ENCODE data around the gene SHF.

SHF gene

DNA sequence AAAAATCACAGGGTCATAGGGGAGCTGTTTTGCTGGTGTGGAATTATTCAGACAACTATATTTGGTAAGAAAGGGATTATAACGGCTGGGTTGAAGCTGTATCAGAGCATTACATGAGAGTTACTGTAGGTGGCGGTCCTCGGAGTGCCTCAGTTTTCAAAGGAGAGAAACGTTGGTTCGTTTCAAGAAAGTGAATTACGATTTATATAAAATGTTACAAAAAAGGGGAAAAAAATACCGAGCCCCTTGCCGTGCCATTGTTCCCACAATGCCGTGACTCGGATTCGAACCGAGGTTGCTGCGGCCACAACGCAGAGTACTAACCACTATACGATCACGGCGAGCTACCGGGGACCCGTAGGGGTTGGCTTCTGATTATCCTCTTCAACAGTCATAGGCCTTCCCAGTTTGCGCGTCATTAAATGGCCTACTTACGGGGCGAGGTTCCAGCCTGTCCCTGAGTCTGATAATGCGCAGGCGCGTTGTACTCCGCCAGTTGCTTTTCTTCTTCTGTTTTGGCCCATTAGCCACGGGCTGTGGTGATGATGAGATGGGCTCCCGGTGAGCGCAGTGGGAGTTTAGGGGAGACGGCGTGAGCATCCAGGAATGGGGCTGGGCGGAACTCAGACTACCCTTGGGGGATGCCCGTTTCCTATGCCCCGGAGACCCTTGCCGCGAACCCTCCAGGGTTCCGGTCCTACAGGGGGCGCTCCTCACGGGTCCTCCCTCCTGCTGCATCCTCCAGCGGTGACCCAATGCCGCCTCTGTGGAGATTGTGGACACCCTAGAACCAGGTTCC lies 10.8 kb upstream of the SHF start:
- DNase-seq: peak; percentile 99

DNA sequence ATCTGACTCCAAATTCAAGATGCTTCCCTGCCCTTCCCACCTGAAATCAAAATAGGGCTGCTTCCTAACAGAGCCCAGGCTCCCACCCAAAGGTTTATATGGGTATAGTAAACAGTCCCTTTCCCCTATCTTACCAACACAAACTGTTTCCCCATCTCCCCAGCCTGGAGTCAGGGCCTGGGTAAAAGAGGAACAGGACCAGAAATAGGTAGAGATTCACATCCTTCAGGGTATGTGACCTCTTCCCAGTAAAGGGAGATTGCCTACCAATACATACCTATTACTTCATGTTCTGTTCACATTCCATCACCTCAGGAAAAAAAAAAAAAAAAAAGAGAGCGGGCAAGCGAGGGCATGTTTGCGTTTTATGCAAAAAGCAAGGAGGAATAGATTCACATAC lies 9.7 kb upstream of the SHF start:
- DNase-seq: no peak

DNA sequence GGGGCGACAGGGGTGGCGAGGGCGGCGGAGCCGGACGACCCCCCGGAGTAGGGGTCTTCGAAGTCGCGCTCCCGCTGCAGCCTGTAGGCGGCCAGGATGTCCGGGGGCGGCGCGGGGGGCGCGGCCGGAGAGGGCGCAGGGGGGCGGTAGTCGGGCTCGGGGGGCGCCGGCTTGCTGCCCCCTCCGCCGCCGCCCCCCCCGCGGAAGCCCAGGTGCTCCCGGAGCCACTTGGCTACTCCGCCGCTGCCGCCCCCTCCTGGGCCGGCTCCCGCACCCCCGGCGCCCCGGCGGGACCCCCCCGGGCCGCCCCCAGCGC lies 230 bp downstream of the SHF start:
- DNase-seq: no peak

DNA sequence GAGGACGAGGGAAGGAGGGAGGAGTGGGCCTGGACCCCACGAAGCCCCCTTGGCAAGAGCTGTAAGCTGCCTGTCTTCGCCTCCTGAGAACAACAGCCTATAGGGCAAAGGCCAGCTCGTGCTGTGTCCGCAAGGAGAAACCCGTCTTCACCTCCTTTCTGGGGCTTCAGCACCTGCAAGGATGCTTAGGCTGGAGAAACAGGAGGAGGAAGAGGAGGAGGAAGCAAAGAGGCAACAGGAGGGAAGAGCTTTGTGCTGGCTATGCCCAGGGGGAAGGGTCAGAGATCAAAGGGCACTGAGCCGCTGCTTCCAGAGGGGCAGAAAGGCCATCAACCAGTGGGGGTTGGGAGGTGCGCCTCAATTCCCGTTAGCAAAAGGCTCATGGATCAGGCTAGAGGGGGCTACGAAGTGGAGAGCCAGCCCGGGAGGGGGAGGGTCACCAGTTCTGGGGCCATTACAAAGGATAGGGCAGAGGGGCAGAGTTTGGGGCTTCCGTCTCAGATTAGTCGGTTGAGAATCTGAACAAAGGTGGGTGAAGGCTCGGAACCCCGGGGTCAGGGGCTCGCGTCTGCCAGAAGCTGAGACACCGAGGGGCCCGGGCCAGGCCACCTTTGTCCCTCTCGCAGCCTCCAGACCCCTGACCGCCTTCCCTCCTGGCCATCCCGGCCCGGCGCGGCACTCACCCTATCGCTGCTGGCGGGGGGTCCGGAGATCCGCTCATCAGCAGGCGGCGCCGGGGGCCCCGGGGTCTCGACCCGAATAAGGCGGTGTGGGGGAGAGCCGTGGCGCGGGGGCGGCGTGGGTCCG lies 792 bp downstream of the SHF start:
- DNase-seq: no peak

DNA sequence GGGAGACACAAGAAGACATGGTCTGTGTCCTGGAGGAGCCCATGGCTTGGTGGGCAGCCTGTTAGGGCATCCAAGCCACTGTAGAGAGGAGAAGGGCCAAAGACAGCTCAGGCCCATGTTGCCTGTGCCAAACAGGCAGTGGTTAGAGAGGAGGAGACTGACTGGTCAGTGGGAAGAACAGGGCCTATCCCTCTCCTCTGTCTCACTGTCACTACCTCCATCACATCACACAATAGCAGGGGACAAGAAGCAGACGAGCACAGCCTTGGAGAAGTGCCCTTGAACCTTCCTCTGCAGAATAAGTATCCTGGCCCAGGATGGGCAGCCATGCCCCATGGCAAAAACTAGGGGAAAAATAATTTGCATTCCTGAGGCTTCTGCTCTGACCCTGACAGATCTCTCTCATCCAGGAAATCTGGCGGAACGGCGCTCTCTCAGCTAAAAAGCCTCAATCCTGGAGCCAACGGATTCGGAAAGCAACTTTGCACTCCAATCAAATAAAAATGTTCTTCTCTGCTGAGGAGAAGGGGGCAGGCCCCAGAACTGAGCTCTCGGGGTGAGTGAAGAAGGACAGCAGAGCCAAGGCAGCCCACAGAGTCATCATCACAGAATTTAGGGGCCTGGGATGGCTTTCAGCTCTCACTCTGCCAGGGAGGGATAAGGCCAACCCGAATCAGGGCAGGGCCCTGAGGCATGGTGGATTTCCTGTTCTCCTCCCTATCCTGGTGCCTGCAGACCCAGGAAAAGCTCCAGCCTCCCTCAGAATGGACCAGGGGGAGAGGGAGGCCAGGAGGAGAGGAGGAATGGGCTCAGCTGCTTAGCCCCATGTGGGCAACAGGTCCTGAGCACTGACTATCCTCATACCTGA lies 1.6 kb downstream of the SHF start:
- no peak for DNase-seq

DNA sequence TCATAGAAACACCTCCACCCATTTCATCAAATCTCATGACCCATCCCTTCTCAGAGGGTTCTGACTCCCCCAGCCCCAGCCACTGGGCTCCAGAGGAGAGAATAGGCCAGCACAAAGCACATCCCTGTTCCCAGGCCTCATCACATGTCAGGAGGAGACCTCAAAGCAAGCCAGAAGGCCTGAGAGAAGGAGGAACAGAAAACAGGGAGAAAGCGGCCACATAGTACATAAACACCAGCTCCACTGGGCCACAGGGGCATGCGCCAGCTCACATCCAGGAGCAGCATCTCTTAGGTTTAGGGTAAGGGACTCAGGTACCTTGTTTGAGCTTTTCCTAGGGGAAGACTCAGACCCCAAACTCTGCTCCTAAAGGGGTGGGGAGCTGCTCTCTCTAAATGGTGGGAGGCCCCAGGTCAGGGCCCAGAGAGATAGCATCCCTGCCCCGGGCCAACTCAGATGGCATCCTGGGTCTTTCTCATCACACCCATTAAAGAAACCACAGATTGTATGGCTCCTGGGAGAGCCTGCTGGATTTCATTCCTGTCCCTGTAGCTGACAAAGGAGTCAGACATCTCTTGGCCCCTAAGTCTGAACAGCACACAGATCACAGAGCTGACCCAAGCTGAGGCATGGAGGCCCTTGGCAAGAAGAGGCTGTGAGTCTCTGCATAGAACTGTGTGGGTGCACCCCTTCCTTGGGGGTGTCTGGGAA lies 2.5 kb downstream of the SHF start:
- no peak for DNase-seq

DNA sequence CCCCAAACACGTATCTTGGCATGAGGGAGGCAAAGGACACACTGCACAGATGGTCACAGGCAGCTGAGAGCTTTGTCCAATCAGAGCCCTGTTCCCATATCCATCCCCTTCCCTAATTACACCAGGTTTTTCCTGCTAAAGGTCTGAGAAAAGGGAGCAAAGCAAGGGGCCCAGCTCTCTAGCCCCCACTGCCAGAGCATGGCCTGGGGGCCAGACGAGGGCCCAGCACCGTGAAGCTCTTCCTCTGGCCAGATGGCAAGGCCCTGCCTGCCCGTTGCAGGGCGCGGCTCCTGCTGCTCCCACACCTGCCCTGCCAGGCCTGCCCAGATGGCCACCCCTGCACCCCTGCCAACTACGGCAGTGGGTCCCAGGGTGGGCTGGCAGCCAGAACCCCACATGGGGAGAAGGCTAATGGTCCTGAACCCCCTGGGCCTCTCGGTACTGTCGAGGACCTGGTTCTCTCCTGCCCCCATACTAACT lies 3.2 kb downstream of the SHF start:
- DNase-seq: no peak

DNA sequence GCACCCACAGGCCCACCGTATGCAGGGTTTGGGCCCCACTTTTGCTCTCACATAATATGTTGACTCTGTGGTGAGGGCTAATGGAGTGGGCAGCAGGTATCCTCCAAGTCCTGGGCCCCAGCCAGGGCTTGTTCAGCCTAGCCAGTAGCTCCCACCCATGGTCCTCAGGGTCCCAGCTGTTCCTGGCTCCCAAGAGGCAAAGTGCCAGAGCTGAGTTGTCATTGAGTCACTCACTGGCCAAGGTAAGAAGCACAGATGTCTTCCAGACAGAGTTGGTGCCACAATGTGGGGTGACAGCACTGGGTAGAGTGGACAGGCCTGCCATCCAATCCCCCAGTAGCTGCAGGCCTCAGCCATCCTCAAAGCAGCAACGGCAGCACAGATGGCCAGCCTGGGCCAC lies 4.3 kb downstream of the SHF start:
- no peak for DNase-seq

DNA sequence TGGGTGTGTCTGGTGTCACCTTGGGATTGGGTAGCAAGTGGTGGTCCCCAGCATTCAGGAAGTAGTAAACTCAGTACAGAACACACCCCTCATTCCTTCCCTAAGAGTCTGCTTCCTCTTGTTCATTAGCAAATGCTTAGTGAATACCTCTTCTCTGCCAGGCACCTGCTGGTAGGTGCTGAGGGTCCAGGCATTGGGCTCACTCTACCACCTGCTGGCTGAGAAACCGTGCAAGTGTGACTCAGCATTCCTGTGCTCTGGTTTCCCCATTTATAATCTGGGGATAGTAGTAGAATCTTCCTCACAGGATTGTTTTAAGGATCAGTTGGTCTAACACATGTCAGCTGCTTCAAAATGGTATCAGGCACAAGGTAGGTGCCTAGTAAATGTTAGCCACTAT lies 4.8 kb downstream of the SHF start:
- no peak for DNase-seq

DNA sequence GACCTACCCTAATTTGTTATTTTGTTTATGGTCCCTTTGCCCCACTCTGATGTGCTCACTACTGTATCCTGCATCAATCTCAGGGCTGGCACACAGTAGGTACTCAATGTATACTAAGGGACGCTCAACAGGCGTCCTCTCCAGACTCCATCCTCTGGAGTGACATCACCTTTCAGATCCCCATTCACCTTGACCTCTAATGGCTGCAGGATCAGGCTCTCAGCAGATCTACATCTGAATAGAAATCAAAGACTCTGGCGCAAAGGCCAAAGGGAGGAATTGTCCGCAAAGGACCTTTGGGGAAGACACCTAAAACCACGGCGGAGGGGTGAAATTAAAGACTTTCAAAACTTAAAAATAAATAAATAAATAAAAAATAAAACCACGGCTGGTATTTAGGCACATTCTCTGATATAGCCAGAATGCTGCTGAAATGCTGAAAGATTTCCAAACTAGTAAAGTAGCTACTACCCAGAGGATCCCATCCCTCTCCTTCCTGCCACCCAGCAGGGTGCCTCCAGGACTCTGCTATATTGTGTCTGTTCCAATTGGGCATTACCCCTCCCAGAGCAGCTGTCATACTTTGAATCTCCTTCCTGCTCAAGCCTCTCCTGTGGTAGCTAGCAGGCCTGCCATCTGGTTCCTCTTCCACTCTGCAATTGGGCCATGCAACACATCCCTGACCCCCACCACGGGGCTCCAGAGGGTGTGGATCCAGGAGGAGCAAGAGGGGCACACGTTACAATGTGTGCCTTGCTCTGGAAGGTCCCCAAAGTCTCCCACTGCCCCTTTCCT lies 6.1 kb downstream of the SHF start:
- DNase-seq: no peak

DNA sequence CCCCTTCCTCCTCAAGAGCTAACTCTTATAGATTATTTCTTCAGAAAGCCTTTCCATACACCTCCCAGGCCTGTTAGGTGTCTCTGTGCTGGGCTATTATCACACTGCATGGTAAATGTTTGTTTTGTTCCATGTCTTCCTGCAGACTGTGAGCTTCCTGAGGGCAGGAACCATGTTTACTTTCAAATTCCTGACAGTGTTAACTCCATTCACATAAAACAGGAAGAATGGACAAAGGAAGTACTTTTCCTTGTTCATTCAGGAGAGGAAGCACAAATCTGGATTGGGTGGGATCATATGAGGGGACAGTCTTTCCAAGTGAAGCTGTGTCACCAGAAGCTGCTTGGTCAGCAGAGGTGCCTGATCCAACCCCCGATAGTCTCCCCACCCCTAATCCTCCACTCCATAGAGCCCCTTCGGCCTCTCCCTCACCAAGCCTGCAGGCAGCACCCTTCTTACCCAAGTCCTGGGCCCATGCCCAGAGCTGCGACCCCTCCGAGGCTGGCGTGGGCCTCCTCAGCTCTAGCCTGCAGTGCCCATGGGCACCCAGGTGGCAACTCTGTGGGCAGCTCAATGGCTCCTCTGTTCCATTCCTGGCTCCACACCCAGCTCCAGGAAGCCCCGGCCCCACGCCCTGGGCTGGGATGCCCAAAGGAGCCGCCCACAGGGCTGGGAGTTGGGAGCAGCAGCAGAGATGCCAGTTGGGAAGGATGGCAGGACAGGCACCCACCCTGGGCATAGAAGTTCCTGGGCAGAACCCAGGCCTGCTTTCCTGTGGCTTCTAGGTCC lies 6.9 kb downstream of the SHF start:
- DNase-seq: no peak

DNA sequence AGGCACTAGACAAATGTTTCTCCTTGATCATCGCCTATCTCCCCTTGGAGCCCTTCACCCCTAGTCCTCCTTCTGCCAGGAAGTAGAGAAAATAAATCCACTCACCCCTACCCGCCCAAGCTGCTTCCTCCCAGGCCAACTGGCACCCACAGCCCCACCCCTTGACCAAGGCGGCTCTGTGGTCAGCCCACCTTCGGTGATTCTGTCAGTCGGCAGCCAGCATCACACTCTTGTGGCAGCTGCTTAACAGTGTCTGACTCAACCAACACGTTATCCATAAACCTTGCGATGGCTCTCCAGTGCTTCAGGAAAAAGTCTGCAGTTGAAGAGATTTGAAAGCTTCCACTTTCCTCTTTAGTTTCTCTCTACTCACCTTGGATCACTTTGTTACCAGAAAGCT lies 7.6 kb downstream of the SHF start:
- DNase-seq: peak; percentile 22 to 25

DNA sequence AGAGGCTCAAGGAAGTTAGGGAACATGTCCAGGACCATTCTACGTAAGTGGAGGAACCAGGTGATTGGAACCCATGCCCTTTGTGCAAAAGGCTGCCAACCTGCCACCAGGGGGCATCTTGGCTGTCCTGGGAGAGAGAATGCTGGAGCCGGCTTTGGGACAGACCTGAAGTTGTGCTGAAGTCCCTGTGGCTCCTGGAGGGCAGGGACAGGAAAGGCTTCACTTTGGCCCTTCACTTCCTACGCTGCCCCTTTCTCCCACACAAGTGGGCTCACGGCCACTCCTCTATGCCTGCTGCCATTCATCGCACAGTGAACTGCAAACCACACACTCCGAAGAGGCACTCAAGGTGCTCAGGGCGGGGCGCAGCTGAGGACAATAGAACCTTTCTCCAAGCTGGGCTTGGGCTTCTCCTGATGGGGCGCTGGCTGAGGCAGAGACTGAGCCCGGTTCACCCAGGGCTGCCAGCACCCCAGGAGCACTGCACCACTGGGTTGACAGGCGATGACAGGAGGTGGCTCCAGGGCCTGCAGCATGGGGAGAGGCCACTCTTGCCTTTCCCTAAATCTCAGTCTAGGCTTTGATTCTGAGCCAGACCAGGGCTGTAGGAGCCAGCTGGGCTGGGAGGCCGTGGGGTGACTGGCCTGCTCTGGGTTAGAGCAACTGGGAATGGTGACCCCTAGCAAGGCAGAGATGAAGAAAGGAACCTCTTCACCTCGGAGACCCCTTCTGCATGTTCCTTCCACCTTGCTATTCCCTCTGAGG lies 8.4 kb downstream of the SHF start:
- peak; percentile 49 to 51 for DNase-seq

DNA sequence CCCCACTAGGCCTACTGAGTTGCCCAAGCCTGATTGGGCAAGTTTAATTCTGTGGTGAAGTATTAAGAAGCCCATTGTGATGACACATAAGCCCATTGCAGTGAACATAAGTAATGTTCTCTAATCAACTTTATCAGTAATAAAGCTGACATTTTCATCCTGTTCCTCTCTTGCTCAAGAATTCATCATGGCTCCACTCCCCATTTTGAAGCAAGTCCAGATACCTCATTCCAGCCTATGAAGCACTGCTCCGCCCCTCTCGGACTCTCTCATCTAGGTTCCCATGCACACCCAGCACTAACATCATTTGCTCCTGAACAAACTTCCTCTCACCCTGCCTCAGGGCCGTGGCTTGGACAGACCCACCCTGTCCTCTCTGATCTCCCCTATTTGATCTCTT lies 10.5 kb downstream of the SHF start:
- no peak for DNase-seq

DNA sequence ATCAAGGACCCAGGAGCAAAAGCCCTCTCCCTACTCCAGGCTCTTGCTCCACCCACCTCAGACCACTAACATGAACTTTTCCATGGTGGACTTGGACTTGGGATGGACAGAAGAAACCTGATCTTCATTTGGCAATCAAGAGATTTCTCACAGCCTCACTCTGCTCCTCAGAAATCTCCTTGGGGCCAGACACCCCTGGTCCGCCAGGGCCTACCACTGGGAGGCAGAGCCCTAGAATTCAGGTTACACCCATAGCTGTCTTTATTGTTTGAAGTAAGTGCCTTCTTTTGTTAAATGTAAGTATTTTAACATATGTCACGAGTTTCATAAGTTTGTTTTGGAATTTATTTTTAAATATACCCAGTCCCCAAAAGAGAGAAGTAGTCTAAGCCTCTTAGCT lies 13.2 kb downstream of the SHF start:
- DNase-seq: no peak

DNA sequence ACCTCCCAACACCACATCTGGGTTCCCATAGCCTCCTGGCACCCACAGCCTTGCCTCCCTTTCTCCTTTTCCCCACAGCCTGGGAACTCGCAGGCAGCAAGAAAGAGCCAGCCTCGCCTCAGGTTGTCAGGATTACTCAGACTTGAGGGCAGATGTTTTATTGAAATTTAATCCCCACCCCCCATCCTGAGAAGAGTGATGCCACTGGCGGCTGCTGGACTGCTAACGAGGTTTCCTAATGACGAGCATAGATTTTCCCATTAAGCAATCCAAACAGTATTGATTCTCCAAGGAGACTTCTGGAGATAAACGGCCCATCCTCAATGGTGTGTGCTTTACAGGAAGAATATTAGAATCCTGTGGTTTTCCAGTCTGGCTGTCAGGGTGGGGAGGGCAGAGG lies 13.7 kb downstream of the SHF start:
- DNase-seq: no peak

DNA sequence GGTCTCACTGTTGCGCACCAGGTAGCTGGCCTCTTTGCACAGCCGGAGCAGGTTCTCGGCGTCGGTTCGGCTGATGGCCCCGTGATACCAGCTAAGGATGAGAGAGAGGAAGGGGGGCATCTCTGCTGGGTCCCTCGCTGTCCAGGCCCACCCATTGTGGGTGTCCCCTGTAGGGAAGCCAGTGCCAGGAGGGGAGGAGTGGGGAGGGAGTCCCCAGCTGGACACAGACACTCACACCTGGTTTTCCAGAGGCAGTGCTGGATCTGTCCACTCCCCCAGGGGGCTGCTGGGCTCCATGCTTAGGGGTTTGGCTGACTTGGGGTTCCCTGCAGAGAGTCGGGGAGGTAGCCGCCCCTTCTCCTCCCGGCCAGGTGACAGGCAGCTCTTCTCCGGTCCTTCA lies 15.9 kb downstream of the SHF start:
- no peak for DNase-seq

DNA sequence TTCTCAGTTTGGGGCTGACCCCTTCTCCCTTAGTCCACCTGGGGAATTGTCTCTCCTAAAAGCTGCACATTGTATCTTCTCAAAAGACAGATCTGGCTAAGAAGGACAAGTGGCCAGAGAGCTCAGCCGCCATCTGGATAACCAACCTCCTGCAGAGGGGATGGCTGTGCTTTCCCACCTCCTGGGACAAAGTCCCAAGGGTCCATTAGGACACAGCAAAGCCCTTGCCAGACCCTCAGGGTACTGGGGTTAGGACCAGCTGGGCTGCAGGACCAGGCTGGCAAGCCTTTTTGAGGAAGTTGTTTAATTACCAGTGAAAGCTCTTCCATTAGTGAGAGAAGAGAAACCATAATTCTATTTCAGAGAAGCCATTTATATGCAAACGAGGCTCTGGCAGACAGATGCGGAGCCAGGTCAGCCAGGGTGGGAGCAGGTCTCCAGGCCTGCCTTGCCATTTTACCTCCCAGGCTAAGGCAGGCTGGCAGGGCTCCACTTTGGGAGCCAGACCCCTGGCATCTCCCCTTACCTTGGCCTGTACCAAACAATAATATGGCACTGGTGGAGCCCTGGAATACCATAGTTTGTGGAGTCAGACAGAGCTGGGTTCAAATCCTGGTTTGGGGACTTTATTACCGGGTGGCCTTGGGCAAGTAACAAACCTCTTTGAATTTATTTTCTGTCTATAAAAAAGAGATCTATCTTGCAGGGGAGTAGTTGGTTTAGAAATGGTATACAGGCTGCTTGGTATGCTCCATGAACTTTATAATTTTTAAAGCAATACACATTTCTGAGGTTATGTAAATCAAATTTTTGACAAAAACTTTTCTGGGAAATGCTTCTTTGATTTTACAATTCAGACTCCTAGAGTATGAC lies 17.9 kb downstream of the SHF start:
- DNase-seq: no peak

Data from CD4-positive, alpha-beta T cell treated with Interleukin-4 for 1 hour (primary cell).